Measurements from ENCODE around the gene NTRK1. TPM values are rescaled to one million over a fixed set of nuclear protein-coding genes. Genes with fewer than 3 reads are reported as not detected.

Gene NTRK1
- polyA plus RNA-seq (2013, experiment 1 of 2; ENCODE audit: insufficient read length), result 0.81 TPM
- 0.72 TPM for polyA plus RNA-seq (2013, experiment 2 of 2; ENCODE audit: insufficient read length)

DNA sequence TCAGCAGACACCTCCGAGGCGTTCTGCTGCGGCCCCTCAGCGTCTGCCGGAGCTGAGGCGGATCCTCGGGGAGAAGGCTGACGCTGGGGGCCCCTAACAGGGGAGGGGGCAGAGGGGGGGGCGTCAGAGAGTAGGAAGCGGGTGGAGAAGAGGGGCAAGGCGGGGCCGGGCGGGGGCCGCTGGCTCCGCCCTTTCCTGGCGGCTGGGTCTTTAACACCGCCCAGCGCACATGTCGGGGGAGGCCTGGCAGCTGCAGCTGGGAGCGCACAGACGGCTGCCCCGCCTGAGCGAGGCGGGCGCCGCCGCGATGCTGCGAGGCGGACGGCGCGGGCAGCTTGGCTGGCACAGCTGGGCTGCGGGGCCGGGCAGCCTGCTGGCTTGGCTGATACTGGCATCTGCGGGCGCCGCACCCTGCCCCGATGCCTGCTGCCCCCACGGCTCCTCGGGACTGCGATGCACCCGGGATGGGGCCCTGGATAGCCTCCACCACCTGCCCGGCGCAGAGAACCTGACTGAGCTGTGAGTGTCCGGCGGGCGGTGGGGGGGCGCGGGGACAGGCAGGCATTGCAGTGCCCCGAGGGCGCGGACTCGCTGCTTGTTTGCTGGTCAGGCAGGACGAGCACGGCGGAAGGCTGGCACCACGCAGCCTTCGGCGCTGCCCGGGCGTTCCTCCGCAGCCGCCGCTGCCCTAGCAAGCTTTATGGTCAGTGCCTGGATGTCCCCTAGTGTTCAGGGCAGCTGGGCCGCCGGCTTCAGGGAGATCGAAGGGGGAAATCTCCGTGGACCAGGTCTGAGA, at the start of gene NTRK1:
TSS of gene NTRK1 (plus strand) at position 238 of the 796 bp plus-strand sequence. CDS start at position 308, 70 bp downstream.
- peak; percentile 28 for DNase-seq

- DNase-seq, result no peak
Measured at GRCh38 chr1:156811168-156811567, 49.5 kb upstream of the NTRK1 start.

DNA sequence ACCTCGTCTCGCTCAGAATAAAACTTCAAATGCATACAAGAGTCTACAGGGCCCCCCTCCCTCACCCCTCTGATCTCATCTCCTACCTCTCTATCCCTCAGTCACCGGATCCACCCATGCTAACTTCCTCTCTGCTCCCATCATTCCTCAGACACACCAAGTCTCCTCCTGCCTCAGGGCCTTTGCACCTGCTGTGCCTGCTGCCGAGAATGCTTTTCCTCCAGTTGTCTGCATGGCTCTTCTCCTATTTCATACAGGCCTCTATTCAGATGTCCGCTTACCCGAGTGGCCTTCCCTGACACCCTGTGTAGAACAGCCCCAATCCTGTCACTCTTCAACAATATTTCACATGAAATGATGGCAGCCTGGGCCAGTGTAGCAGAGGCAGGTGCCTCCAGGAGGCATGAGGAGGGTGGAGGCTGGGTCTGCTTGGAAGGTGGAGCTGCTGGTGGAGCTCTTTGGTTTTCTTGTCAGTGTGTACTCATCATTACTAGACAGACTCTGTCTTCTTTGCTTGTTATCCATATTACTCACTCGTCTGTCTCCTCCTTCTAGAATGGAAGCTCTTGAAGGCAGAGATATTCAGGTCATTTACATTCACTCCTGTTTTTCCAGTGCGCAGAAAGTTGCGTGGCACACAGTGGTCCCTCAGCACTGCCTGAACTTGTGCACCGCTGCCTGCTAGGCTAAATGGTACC, 48.2 kb upstream of the NTRK1 start:
- DNase-seq, result no peak

DNA sequence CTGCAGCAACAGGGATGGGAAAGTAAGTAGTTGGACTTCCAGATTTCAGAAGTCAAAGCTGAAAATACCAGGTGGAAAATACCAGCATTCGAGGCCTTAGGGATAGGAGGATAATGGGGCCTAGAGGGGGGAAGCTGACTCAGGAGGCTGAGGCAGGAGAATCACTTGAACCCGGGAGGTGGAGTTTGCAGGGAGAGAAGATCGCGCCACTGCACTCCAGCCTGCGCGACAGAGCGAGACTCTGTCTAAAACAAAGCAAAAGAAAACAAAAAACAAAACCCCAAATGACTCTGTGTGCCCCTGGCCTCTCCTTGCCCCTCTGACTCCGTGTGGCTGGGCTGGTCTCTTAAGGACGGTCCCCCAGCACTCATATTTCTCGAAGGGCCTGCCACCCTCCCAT, 47.4 kb upstream of the NTRK1 start:
- DNase-seq, result no peak

DNA sequence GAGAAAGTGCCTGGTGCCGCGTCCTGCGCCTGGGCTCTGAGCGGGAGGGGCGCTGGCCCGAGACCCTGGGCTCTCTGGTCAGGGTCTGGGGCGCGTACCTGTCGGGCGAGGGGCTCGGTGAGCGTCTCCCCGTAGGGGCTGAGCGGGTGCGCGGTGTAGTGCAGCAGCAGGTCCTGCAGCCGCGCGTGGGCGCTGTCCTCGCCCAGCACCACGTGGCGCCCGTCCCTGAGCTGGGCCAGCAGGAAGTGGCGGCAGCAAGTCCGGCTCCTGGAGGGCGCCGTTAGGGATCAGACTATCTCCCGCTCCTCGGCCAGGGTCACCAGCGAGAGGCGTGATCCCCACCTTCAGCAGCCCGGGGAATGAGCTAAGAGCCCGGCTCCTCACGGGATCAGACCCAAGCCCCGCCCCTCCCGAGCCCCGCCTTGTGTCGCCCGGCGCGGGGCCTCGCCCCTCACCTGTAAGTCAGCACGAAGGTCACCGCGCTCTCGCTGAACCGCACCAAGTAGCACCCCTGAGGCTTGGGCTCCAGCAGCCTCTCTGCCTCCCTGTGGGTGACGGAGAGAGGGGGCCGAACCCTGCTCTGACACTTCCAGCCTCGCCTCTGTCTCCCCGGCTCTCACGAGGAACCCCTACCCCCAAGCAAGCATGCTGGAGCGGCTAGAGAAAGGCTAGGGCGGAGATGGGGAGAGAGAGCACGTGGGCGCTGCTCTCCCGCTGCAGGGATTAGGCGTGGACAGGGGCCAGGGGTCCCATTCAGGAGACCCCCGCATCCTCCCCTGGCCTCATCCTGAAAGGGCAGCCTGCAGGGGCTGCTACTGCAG, 46.7 kb upstream of the NTRK1 start:
- peak; percentile 47 for DNase-seq

DNA sequence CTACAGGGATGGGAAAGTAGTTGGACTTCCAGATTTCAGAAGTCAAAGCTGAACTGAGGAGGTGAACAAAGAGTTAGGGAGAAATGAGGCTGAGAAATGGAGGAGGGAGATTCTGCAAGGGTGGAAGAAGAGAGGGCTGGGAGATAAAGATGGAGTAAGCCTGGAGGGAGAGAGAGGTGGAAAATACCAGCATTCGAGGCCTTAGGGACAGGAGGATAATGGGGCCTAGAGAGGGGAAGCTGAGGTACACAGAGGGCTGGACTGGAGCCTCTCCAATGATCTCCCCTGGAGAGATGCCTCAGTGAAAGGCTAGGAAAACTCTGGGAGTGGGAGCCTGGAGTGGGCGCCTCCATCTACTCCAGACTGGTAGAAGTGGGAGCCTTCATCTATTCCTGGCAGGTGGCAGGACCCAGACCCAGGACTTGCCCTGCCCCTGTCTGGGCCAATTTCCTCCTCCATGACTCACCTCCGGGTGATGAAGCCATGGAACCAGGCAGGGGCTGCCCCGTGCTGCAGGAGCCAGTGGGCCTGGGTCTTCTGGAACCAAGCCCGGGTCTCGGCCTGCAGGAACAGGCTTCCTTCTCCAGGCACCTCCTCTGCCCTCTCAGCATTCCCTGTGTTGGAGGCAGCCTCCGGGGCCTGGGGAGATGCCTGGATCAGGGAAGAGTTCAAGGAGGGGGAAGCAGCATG, 45.9 kb upstream of the NTRK1 start:
- DNase-seq, result no peak

DNA sequence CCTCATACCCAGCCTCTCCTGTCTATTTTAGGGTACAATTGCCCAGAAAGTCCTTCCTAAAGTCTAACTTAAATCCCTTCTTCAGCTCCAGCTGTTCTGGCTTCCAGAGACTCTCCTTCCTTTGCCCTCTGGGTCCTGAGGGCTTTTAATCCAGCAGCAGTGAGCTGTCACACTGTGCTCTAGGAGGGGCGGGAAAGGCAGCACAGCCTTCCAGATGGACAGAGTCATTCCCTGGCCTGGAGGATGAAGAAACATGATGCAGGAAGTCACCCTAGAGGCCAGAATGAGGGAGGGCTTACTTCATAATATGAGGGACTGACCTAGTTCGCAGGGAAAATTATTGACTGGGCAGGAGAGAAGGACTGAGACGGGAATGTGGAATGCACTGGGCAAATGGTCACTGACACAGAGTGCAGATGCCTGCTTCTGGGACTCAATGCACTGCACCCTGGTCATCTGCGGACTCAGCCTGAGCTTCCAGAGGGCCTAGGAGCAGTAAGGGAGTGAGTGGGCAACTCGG, 45.3 kb upstream of the NTRK1 start:
- peak; percentile 47 for DNase-seq

GRCh38 chr1:156815961-156816422, 44.7 kb upstream of the NTRK1 start:
- DNase-seq, result no peak

GRCh38 chr1:156816561-156817328, 43.9 kb upstream of the NTRK1 start, which contains the start of gene SH2D2A:
SH2D2A (minus strand) TSS chr1:156816848; CDS start chr1:156816708, 140 bp downstream.
- no peak for DNase-seq

GRCh38 chr1:156821801-156822200, 38.9 kb upstream of the NTRK1 start:
- peak; percentile 70 for DNase-seq

GRCh38 chr1:156822680-156823079, 38.0 kb upstream of the NTRK1 start:
- no peak for DNase-seq

DNA sequence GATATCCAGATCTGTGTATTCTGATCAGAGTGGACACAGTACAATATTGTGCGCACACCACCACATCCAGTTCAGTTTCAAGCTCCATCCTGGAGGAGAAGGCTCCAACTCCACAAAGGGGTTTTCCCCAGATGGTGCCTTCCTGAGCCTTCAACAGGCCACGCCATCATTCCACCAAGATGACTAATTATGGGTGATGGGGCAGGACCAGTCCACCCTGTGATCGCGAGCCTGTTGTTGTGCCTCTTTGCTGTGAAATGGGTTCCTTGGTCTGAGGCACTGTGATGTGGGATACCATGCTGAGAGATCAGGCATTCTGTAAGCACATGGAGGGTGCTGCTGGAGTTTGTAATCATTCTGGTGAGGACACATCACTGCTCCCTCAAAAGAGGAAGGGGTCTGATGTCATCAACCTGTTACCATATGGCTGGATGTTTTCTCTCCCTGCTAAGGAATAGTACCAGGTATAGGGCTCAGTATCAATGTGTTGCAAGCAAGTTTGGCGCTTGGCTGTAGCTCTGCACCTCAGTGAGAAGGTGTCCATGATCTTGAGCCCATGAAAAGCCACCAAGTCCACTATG, 37.4 kb upstream of the NTRK1 start:
- DNase-seq, result no peak

GRCh38 chr1:156826630-156827029, 34.0 kb upstream of the NTRK1 start:
- no peak for DNase-seq

DNA sequence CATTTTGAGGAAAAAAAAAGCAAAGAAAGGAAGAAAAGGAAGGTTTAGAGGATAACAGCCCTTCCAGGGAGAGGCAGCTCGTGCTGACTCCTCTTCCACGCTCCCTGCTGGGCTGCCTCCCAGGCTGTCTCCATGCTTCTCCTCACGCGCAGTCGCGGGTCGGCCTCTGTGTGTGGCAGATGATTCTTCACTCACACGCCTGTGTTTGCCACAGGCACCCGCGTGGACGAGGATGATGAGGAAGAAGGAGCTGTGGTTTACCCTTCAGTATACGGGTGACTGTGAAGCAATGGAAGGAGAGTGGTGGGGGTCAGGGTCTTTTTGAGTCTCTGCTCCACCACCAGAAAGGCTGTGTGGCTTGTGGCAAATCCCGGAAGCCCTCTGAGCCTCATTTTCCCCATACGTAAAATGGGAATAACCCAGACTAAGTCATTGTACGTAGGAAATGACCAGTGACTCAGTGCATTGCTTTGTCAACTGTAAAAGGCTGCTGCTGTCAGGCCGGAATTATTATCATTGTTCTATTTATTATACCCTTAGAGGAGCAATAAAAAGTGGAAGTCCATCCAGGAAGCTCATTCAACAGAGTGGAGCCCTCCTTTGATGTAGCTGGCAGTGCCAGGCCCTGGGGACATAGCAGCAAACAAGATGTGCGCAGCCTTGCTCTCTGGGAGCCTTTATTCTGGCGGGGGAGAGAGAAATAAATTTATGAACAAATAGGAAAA, 32.1 kb upstream of the NTRK1 start:
- DNase-seq, result no peak

GRCh38 chr1:156832434-156832833, 28.2 kb upstream of the NTRK1 start:
- no peak for DNase-seq

GRCh38 chr1:156833603-156834002, 27.1 kb upstream of the NTRK1 start:
- no peak for DNase-seq

DNA sequence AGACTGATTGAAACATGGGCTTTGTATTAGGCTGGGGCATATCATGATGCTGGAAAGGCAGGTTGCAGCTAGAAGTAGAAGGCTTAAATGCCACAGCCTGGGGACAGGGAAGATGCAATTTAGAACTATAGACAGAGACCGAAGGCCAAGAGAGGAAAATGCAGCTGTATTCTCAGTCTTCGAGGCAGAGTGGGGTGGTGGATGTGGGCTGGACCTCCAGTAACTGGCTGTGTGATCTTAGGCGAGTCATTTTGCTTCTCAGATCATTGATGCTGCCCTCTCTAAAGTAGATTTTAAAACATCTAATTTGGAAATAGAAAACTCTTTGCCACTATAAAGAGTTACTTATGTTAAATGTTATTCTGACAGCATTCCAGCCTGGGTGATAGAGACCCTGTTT, 26.3 kb upstream of the NTRK1 start:
- no peak for DNase-seq

DNA sequence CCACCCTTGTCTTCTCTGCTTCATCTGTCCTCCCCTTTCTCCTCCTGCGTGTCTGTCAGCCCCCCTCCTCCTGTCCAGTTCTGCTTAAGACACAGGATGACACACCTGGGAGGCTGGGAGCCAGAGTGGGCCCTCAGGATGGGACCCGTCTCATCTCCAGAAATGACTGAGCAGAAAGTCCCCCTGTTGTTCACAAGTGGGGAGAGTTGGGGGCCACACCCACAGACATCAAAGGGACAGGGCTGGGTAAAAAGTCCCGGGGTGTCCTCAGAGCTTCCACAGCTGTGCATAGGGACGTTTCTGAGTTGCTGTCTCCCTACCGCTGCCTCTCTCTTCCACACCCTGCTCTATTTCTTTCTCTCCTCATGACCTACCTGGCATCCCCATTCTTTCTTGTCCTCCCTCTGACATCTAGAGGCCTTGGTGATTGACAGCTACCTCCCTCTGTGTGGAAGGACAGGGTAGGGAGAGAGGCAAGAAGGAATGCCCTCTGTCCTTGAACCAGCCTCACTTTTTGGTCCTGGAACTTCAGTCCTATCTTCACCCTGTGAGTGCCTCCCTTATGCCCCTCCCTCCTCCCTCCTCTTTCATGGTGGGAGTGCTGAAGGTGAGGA, 24.5 kb upstream of the NTRK1 start:
- DNase-seq, result no peak

- DNase-seq, result no peak
Measured at GRCh38 chr1:156836892-156837291, 23.8 kb upstream of the NTRK1 start.

DNA sequence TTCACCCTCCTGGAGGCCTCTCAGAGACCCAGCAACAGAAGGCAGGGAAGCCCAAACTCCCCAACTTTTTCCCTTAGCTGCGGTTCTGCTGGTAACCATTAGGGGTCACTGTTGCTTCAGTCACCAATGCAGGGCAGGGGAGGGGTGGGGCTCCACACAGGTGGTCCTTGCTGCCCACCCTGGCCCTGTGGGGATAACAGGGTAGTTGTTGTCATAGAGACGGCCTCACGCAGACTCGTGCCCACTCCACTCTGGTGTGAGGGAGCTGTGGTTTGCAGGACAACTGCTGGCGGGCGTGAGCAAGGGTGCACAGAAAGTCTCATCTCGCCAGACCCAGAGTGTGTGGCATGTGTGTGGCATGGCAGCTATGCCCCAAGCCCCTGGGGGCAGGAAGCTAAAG, 21.7 kb upstream of the NTRK1 start:
- DNase-seq, result no peak
